Adrenal gland (tissue), 5 donors: ENCODE results near the gene DSE.

Source experiments
- CTCF ChIP-seq, 6 experiments: fragments of 450-650 bp in 4 of 6; fragments of 200-600 bp in 2 of 6; sonication (generic) in 1 of 6; IDR thresholded peaks; 1 replicate in 5 of 6; 2 replicates in 1 of 6; pipeline versions ENCODE4 v1.5.1 to v1.8.0; 2016 to 2021; ENCODE audit warnings: antibody characterized with exemption in 6 of 6, mild to moderate bottlenecking in 2 of 6, moderate library complexity in 1 of 6
- POLR2A ChIP-seq, 2 donors: fragments of 450-650 bp; IDR thresholded peaks; one replicate each; pipeline ENCODE4 v1.6.1; 2017; ENCODE audit warnings: antibody characterized with exemption in 2 of 2, mild to moderate bottlenecking in 2 of 2, moderate library complexity in 1 of 2
- donor health status: DM: no; HTN: no; CAD: no.

DNA sequence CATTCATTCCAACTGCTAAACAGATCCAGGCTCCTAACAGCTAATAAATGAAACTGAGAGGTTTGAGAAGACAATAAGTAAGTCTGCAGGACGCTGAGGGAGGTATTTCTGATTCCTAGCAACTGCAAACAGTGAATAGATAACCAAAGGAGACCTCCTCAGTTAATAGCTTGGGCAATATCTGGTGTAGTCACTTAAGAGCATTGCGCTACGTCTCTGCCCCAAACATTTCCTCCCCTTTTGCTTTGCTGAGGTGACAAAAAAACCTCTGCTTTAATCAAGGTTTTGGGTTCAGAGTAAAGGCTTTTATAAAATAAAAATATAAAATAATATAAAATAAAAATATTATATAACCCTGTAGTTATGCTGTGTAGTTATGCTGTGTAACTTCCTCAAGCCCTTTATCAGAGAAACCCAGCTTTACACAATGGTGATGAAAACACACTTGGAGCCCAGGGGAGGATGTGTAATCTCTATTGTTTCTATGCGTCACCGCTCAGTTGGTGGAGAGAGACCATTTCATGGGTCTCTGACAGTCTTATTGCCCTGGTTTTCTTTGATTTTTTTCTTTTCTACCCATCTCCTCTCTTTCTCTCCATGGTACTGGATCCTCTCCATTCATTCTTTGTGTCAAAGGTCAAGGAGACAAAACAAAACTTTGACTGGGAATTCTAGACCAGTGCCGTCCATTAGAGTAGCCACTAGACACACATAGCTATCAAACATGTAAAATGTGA is 121.8 kb downstream of the DSE start:
- TF ChIP-seq CTCF (IDR thresholded peaks at IDR 0.05) (no peak), POLR2A (IDR thresholded peaks at IDR 0.05) (no peak)
